H9 (cell line): Measurements from ENCODE around the gene HDAC7. TPM values are rescaled to one million over a fixed set of nuclear protein-coding genes. Genes with fewer than 3 reads are reported as not detected.

Experiments
- DNase-seq: peaks from one replicate; pipeline ENCODE4 v3.0.0-alpha.2; 2017
- H2AFZ ChIP-seq: one replicate; pipeline ENCODE4 v1.6.1; 2013; ENCODE audit warnings: mild to moderate bottlenecking, low read length, control low read depth, moderate library complexity
- H2AK5ac ChIP-seq: 2 replicates; pipeline ENCODE4 v1.6.1; 2013; ENCODE audit warnings: low read length, control low read depth, mixed read lengths; ENCODE audit not compliant: insufficient read length
- H2BK120ac ChIP-seq: one replicate; pipeline ENCODE4 v1.6.1; 2013; ENCODE audit warnings: low read depth, mild to moderate bottlenecking, low read length, control low read depth, inconsistent platforms; ENCODE audit not compliant: poor library complexity, severe bottlenecking
- H2BK12ac ChIP-seq: 2 replicates; pipeline ENCODE4 v1.6.1; 2013; ENCODE audit warnings: low read length, control low read depth, mixed read lengths, low read depth; ENCODE audit not compliant: insufficient read length
- H2BK15ac ChIP-seq: 2 replicates; pipeline ENCODE4 v1.6.1; 2013; ENCODE audit warnings: low read depth, low read length, control low read depth
- H2BK20ac ChIP-seq: one replicate; pipeline ENCODE4 v1.6.1; 2013; ENCODE audit warnings: low read depth, mild to moderate bottlenecking, low read length, control low read depth, inconsistent platforms; ENCODE audit not compliant: poor library complexity, severe bottlenecking
- H2BK5ac ChIP-seq: 2 replicates; pipeline ENCODE4 v1.6.1; 2013; ENCODE audit warnings: low read length, control low read depth, mixed read lengths; ENCODE audit not compliant: insufficient read length
- H3K14ac ChIP-seq: 2 replicates; pipeline ENCODE4 v1.6.1; 2013; ENCODE audit warnings: low read length, control low read depth; ENCODE audit not compliant: insufficient read depth
- H3K18ac ChIP-seq: 2 replicates; pipeline ENCODE4 v1.6.1; 2013; ENCODE audit warnings: low read depth, mild to moderate bottlenecking, mixed read lengths, low read length, control low read depth; ENCODE audit not compliant: insufficient read length
- H3K23ac ChIP-seq: 2 replicates; pipeline ENCODE4 v1.6.1; 2013; ENCODE audit warnings: low read length, control low read depth, mixed read lengths, low read depth; ENCODE audit not compliant: insufficient read length
- H3K23me2 ChIP-seq: 2 replicates; pipeline ENCODE4 v1.6.1; 2013; ENCODE audit warnings: low read depth, mild to moderate bottlenecking, mixed read lengths, low read length, control low read depth; ENCODE audit not compliant: insufficient read length, poor library complexity, severe bottlenecking
- H3K27ac ChIP-seq: 2 replicates; pipeline ENCODE4 v1.5.1; 2013; ENCODE audit warnings: low read length, control low read depth, mixed read lengths, low read depth; ENCODE audit not compliant: insufficient read length
- H3K27me3 ChIP-seq: 2 replicates; pipeline ENCODE4 v1.6.1; 2013; ENCODE audit warnings: low read length, control low read depth, inconsistent platforms; ENCODE audit not compliant: insufficient read depth
- H3K4ac ChIP-seq: 2 replicates; pipeline ENCODE4 v1.6.1; 2013; ENCODE audit warnings: low read depth, mild to moderate bottlenecking, control low read depth, inconsistent platforms, low read length, moderate library complexity
- H3K4me1 ChIP-seq: 2 replicates; pipeline ENCODE4 v1.6.1; 2013; ENCODE audit warnings: low read length, control low read depth, inconsistent platforms; ENCODE audit not compliant: insufficient read depth
- H3K4me2 ChIP-seq: 2 replicates; pipeline ENCODE4 v1.6.1; 2013; ENCODE audit warnings: low read length, control low read depth, mixed read lengths; ENCODE audit not compliant: insufficient read length, insufficient read depth
- H3K56ac ChIP-seq: 2 replicates; pipeline ENCODE4 v1.6.1; 2013; ENCODE audit warnings: low read depth, mild to moderate bottlenecking, mixed read lengths, low read length, control low read depth; ENCODE audit not compliant: insufficient read length
- H3K79me1 ChIP-seq: 2 replicates; pipeline ENCODE4 v1.6.1; 2013; ENCODE audit warnings: low read depth, mild to moderate bottlenecking, moderate library complexity, low read length, control low read depth, inconsistent platforms; ENCODE audit not compliant: insufficient read depth, poor library complexity, severe bottlenecking
- H3K79me2 ChIP-seq: 2 replicates; pipeline ENCODE4 v1.6.1; 2013; ENCODE audit warnings: low read length, control low read depth, inconsistent platforms; ENCODE audit not compliant: insufficient read depth
- H3K9ac ChIP-seq: 2 replicates; pipeline ENCODE4 v1.6.1; 2013; ENCODE audit warnings: low read length, control low read depth, mixed read lengths; ENCODE audit not compliant: insufficient read length; ENCODE audit errors: extremely low read depth
- H3K9me3 ChIP-seq: one replicate; pipeline ENCODE4 v1.6.1; 2013; ENCODE audit warnings: low read depth, low read length, inconsistent platforms; ENCODE audit not compliant: control insufficient read depth
- H3T11ph ChIP-seq: one replicate; pipeline ENCODE4 v1.6.1; 2013; ENCODE audit warnings: mild to moderate bottlenecking, low read length, control low read depth, inconsistent platforms
- H4K20me1 ChIP-seq: one replicate; pipeline ENCODE4 v1.6.1; 2013; ENCODE audit not compliant: control insufficient read depth, insufficient read length, insufficient read depth
- H4K5ac ChIP-seq: 2 replicates; pipeline ENCODE4 v1.6.1; 2013; ENCODE audit warnings: low read depth, mild to moderate bottlenecking, mixed read lengths, low read length, control low read depth; ENCODE audit not compliant: insufficient read length
- H4K8ac ChIP-seq: replicated peaks from 2 replicates; pipeline ENCODE4 v1.6.1; 2013; ENCODE audit warnings: low read length, control low read depth, mixed read lengths, low read depth; ENCODE audit not compliant: insufficient read length
- H4K91ac ChIP-seq: 2 replicates; pipeline ENCODE4 v1.6.1; 2013; ENCODE audit warnings: low read depth, mild to moderate bottlenecking, moderate library complexity, mixed read lengths, low read length, control low read depth; ENCODE audit not compliant: insufficient read length
- H3K27ac Mint-ChIP-seq, 3 experiments: 2 replicates in 2 of 3; 3 replicates in 1 of 3; pipeline ENCODE4 v1.8.0; 2020 to 2021; ENCODE audit warnings: mixed read lengths in 3 of 3, mild to moderate bottlenecking in 1 of 3, moderate library complexity in 1 of 3
- H3K27me3 Mint-ChIP-seq: 2 replicates; pipeline ENCODE4 v1.8.0; 2021; ENCODE audit warnings: low read depth, mild to moderate bottlenecking, moderate library complexity, mixed read lengths
- H3K36me3 Mint-ChIP-seq, 3 experiments: 2 replicates in 2 of 3; 3 replicates in 1 of 3; pipeline ENCODE4 v1.8.0; 2020 to 2021; ENCODE audit warnings: low read depth in 3 of 3, mixed read lengths in 3 of 3; ENCODE audit not compliant: insufficient read depth in 1 of 3
- H3K4me1 Mint-ChIP-seq, 2 experiments: 2 replicates each; pipeline ENCODE4 v1.8.0; 2020; ENCODE audit warnings: mixed read lengths in 2 of 2
- H3K4me3 Mint-ChIP-seq, 2 experiments: 2 replicates in 1 of 2; 3 replicates in 1 of 2; pipeline ENCODE4 v1.8.0; 2020 to 2021; ENCODE audit warnings: mild to moderate bottlenecking in 2 of 2, mixed read lengths in 2 of 2, moderate library complexity in 1 of 2
- H3K9me3 Mint-ChIP-seq, 2 experiments: 2 replicates in 1 of 2; 3 replicates in 1 of 2; pipeline ENCODE4 v1.8.0; 2020; ENCODE audit warnings: mild to moderate bottlenecking in 2 of 2, mixed read lengths in 2 of 2, moderate library complexity in 1 of 2
- CTCF ChIP-seq: fragments of 200-600 bp; sonication (generic); conservative IDR thresholded peaks from 3 replicates; pipeline ENCODE4 v1.8.0; 2021; ENCODE audit warnings: antibody characterized with exemption, mild to moderate bottlenecking
- WGBS: extraction: QIAGEN DNeasy Blood & Tissue Kit; methylation state at CpG from one replicate; pipeline ENCODE4 v1.1.7; 2013; ENCODE audit warnings: missing lambda C conversion rate, low lambda C conversion rate, mixed read lengths; ENCODE audit not compliant: insufficient read length; ENCODE audit errors: extremely low coverage; 5-methylcytosine and 5-hydroxymethylcytosine counted together
- total RNA-seq: library from RNA; stranded (reverse); gene quantifications from 2 replicates; pipeline ENCODE4 v1.2.1, GENCODE V29; 2021

The HDAC7 gene
- total RNA-seq, 1 experiment from 2014 or later = 72.1 TPM

GRCh38 chr12:47786662-47787280 is 32.9 kb downstream of the HDAC7 start:
- Histone ChIP-seq H2AK5ac (no peak overlapping the region), H3K23me2 (no peaks in the 10 kb centered on the region), H3K27me3 (no peaks in the 10 kb centered on the region), H2AFZ (no peak overlapping the region), H2BK12ac (no peak overlapping the region), H3K79me1 (no peaks in the 10 kb centered on the region), H3K27ac (no peak overlapping the region), H3K79me2 (no peaks in the 10 kb centered on the region), H3K23ac (no peak overlapping the region), H3K56ac (no peak overlapping the region), H2BK120ac (no peak overlapping the region), H4K91ac (no peak overlapping the region), H3K9ac (no peak overlapping the region), H3T11ph (no peak overlapping the region), H3K4ac (no peak overlapping the region), H2BK5ac (no peak overlapping the region), H2BK20ac (no peak overlapping the region), H4K5ac (no peak overlapping the region), H3K14ac (no peak overlapping the region), H3K18ac (no peak overlapping the region), H4K20me1 (no peaks in the 10 kb centered on the region), H3K4me2 (no peak overlapping the region), H4K8ac (no peak overlapping the region), H2BK15ac (no peak overlapping the region), H3K4me1 (no peaks in the 10 kb centered on the region), H3K9me3 (no peaks in the 10 kb centered on the region)
- no peaks in the 10 kb centered on the region for H3K4me1 Mint-ChIP-seq
- H3K4me3 Mint-ChIP-seq = no peak overlapping the region
- H3K9me3 Mint-ChIP-seq = no peaks in the 10 kb centered on the region
- H3K27ac Mint-ChIP-seq = no peak overlapping the region
- WGBS = no CpG with 5 or more reads among the region's 10 CpGs
- H3K27me3 Mint-ChIP-seq = no peaks in the 10 kb centered on the region
- no peak for TF ChIP-seq CTCF
- DNase-seq = no peak
- H3K36me3 Mint-ChIP-seq = peaks cover 38 to 81% (median 71%) of the 10 kb centered on the region in 3 experiments; a peak in 6 of 7 replicates
